MM.1S (cell line): ENCODE data around the gene DLG5.

ENCODE experiments used
- DNase-seq: peaks from one replicate; pipeline ENCODE4 v3.0.0-alpha.2; 2015
- H2AFZ ChIP-seq: fragments of 300-600 bp; sonication (generic); 2 replicates; pipeline ENCODE4 v1.6.0; 2016; ENCODE audit warnings: antibody characterized with exemption, low read length
- H3F3A ChIP-seq: fragments of 300-600 bp; sonication (generic); 2 replicates; pipeline ENCODE4 v1.6.1; 2016; ENCODE audit warnings: mild to moderate bottlenecking, antibody characterized with exemption, low read length, moderate library complexity, mixed read lengths; ENCODE audit not compliant: insufficient read depth
- H3K27ac ChIP-seq: fragments of 300-600 bp; sonication (generic); 2 replicates; pipeline ENCODE4 v1.5.1; 2016; ENCODE audit warnings: mild to moderate bottlenecking, low read length
- H3K27me3 ChIP-seq: fragments of 300-600 bp; sonication (generic); replicated peaks from 2 replicates; pipeline ENCODE4 v1.6.0; 2016; ENCODE audit warnings: low read length; ENCODE audit not compliant: insufficient read depth
- H3K36me3 ChIP-seq: fragments of 300-600 bp; sonication (generic); replicated peaks from 2 replicates; pipeline ENCODE4 v1.6.1; 2016; ENCODE audit warnings: mild to moderate bottlenecking, low read length, mixed read lengths; ENCODE audit not compliant: insufficient read depth
- H3K4me1 ChIP-seq: fragments of 300-600 bp; sonication (generic); 2 replicates; pipeline ENCODE4 v1.6.1; 2016; ENCODE audit warnings: low read length, mixed read lengths
- H3K4me2 ChIP-seq: fragments of 300-600 bp; sonication (generic); 2 replicates; pipeline ENCODE4 v1.6.0; 2016; ENCODE audit warnings: low read depth, low read length
- H3K4me3 ChIP-seq: fragments of 300-600 bp; sonication (generic); 2 replicates; pipeline ENCODE4 v1.5.1; 2016; ENCODE audit warnings: low read length, mixed read lengths
- H3K79me2 ChIP-seq: fragments of 300-600 bp; sonication (generic); 2 replicates; pipeline ENCODE4 v1.6.1; 2016; ENCODE audit warnings: mixed run types, low read length, mixed read lengths
- H3K9ac ChIP-seq: fragments of 300-600 bp; sonication (generic); 2 replicates; pipeline ENCODE4 v1.6.1; 2016; ENCODE audit warnings: low read length, mixed read lengths
- H3K9me2 ChIP-seq: fragments of 300-600 bp; sonication (generic); replicated peaks from 2 replicates; pipeline ENCODE4 v1.6.1; 2016; ENCODE audit warnings: mild to moderate bottlenecking, low read length, mixed read lengths; ENCODE audit not compliant: insufficient read depth
- H3K9me3 ChIP-seq: fragments of 300-600 bp; sonication (generic); replicated peaks from 2 replicates; pipeline ENCODE4 v1.6.1; 2016; ENCODE audit warnings: mild to moderate bottlenecking, low read length, mixed read lengths; ENCODE audit not compliant: insufficient read depth
- H4K20me1 ChIP-seq: fragments of 300-600 bp; sonication (generic); 2 replicates; pipeline ENCODE4 v1.6.1; 2016; ENCODE audit warnings: mild to moderate bottlenecking, low read length, moderate library complexity, mixed read lengths; ENCODE audit not compliant: insufficient read depth
- EZH2 ChIP-seq: fragments of 300-600 bp; sonication (generic); optimal IDR thresholded peaks from 2 replicates; pipeline ENCODE3; 2017; ENCODE audit warnings: low read depth, mild to moderate bottlenecking, antibody characterized with exemption, low read length, mixed read lengths
- EZH2phosphoT487 ChIP-seq: fragments of 300-600 bp; sonication (generic); IDR thresholded peaks from 2 replicates; pipeline ENCODE4 v1.6.1; 2018; ENCODE audit warnings: antibody characterized with exemption, low read length
- TF ChIP-seq, protein P1 (sequence below): fragments of 300-600 bp; sonication (generic); IDR thresholded peaks from 2 replicates; pipeline ENCODE4 v1.5.1; 2016; ENCODE audit warnings: antibody characterized with exemption, low read length, mixed read lengths

Gene DLG5

DNA sequence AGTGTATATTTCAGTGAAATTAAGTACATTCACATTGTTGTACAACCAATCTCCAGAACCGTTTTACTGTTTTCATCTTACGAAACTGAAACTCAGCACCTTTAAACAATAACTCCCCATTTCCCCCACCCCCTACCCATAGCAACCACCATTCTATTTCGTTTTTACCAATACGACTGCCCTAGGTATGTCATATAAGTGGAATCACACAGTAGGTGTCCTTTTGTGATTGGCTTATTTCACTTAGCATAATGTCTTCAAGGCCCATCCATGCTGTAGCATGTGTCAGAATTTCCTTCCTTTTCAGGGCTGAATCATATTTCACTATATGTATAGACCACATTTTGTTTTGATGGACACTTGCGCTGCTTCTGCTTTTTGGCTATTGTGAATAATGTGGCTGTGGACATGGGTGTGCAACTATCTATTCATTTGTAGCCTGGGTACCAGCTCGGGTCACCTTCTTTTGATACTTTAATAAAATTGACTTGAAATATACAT is 34.3 kb upstream of the DLG5 start:
- Histone ChIP-seq H3K9ac (no peak overlapping the region), H3K4me3 (no peak overlapping the region), H3K27me3 (no peaks in the 10 kb centered on the region), H3K36me3 (no peaks in the 10 kb centered on the region), H3K79me2 (no peaks in the 10 kb centered on the region), H3F3A (no peaks in the 10 kb centered on the region), H3K4me2 (peak overlapping the region; percentile 21; the same call in 1 of the 2 replicates), H3K27ac (no peak overlapping the region), H4K20me1 (no peaks in the 10 kb centered on the region), H3K9me2 (no peaks in the 10 kb centered on the region), H3K4me1 (peaks cover 6% of the 10 kb centered on the region), H2AFZ (no peak overlapping the region), H3K9me3 (no peaks in the 10 kb centered on the region)
- TF ChIP-seq EZH2phosphoT487 (no peak), EZH2 (no peak)
- TF ChIP-seq, protein P1, sequence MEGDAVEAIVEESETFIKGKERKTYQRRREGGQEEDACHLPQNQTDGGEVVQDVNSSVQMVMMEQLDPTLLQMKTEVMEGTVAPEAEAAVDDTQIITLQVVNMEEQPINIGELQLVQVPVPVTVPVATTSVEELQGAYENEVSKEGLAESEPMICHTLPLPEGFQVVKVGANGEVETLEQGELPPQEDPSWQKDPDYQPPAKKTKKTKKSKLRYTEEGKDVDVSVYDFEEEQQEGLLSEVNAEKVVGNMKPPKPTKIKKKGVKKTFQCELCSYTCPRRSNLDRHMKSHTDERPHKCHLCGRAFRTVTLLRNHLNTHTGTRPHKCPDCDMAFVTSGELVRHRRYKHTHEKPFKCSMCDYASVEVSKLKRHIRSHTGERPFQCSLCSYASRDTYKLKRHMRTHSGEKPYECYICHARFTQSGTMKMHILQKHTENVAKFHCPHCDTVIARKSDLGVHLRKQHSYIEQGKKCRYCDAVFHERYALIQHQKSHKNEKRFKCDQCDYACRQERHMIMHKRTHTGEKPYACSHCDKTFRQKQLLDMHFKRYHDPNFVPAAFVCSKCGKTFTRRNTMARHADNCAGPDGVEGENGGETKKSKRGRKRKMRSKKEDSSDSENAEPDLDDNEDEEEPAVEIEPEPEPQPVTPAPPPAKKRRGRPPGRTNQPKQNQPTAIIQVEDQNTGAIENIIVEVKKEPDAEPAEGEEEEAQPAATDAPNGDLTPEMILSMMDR, result no peak
- DNase-seq, result peak; percentile 47

DNA sequence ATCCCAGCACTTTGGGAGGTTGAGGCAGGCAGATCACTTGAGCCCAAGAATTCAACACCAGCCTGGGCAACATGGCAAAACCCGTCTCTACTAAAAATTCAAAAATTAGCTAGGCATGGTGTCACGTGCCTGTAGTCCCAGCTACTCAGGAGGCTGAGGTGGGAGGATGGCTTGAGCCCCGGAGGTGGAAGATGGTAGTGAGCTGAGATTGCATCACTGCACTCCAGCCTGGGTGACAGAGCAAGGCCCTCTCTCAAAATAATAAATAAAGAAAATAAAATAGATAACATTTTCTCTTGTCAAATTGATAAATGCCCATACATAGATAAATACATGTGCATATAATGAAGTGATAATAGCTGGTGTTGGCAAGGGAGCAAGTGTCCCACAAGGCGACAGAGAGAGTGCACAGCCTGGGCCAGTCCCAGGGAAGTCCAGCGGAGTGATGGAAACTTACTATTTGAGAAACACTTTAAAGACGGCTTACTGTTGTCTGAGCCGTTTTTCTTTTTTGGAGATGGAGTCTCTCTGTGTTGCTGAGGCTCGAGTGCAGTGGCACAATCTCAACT is 33.4 kb upstream of the DLG5 start:
- no peak for TF ChIP-seq EZH2phosphoT487
- TF ChIP-seq, protein P1, result no peak
- Histone ChIP-seq H3K9me3 (no peaks in the 10 kb centered on the region), H3K4me3 (no peak overlapping the region), H3K27ac (no peak overlapping the region), H3K36me3 (no peaks in the 10 kb centered on the region), H3K4me1 (peaks cover 6% of the 10 kb centered on the region), H4K20me1 (no peaks in the 10 kb centered on the region), H3K79me2 (no peaks in the 10 kb centered on the region), H3F3A (no peaks in the 10 kb centered on the region), H2AFZ (no peak overlapping the region), H3K9ac (no peak overlapping the region), H3K4me2 (no peak overlapping the region), H3K27me3 (no peaks in the 10 kb centered on the region), H3K9me2 (no peaks in the 10 kb centered on the region)
- no peak for DNase-seq

DNA sequence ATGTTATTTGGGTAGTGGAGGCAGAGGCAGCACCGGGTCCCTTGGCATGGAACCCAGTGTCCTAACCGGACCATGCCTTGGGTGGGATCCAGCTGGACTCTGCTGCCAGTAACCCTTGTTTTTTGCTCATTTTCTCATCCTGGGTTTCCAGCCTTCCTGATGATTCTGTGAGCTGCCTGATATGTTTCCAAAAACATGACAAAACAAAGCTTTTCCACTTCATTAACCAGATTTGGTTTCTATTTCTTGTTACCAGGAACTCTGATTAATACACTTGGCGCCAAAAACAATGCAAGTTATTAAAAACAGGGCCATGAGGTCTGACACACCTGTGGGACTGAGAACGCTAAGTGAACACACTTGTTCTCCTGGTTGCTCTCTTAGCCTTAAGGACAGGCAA is 32.8 kb upstream of the DLG5 start:
- H3K4me2 ChIP-seq, result no peak overlapping the region
- no peaks in the 10 kb centered on the region for H3K79me2 ChIP-seq
- H3K9me2 ChIP-seq, result no peaks in the 10 kb centered on the region
- DNase-seq, result no peak
- H3K4me3 ChIP-seq, result no peak overlapping the region
- no peaks in the 10 kb centered on the region for H3K36me3 ChIP-seq
- no peaks in the 10 kb centered on the region for H4K20me1 ChIP-seq
- H2AFZ ChIP-seq, result no peak overlapping the region
- H3K9me3 ChIP-seq, result no peaks in the 10 kb centered on the region
- H3K4me1 ChIP-seq, result peaks cover 6% of the 10 kb centered on the region
- H3K9ac ChIP-seq, result no peak overlapping the region
- H3K27me3 ChIP-seq, result no peaks in the 10 kb centered on the region
- TF ChIP-seq, protein P1, result no peak
- TF ChIP-seq EZH2phosphoT487 (no peak), EZH2 (no peak)
- H3F3A ChIP-seq, result no peaks in the 10 kb centered on the region
- no peak overlapping the region for H3K27ac ChIP-seq
